OCI-LY7 (cell line): ENCODE data around the gene ARMC7. TPM values are rescaled to one million over a fixed set of nuclear protein-coding genes. Genes with fewer than 3 reads are reported as not detected.

Source experiments
- BruUV-seq: library from RNA; stranded (reverse); fragments of 400-500 nt; replicated peaks from 2 replicates; lab custom pipeline; 2021; lab: Mats Ljungman, UMichigan
- CTCF ChIA-PET: fragments of 300-600 bp; sonication (Branson Sonifier 250); formaldehyde crosslinking; loops from one replicate; lab custom pipeline; 2022; ENCODE audit warnings: antibody characterized with exemption; ENCODE audit not compliant: unreplicated experiment; lab: Charles Lee
- POLR2A ChIA-PET: fragments of 300-600 bp; sonication (Branson Sonifier 250); formaldehyde crosslinking; loops from one replicate; lab custom pipeline; 2022; ENCODE audit warnings: antibody characterized with exemption; lab: Charles Lee
- DNase-seq: peaks from one replicate; pipeline ENCODE4 v3.0.0-alpha.2; 2015; ENCODE audit warnings: low spot score
- H2AFZ ChIP-seq: fragments of 200-600 bp; sonication (generic), shearing (Covaris generic); 2 replicates; pipeline ENCODE4 v1.6.1; 2014; ENCODE audit warnings: mild to moderate bottlenecking, antibody characterized with exemption, low read length, moderate library complexity
- H3K27ac ChIP-seq: fragments of 200-600 bp; sonication (generic); 2 replicates; pipeline ENCODE4 v1.5.1; 2014; ENCODE audit warnings: mixed run types, low read depth, mild to moderate bottlenecking, moderate library complexity, low read length, inconsistent platforms; ENCODE audit not compliant: poor library complexity, severe bottlenecking
- H3K36me3 ChIP-seq: fragments of 200-600 bp; sonication (generic); 2 replicates; pipeline ENCODE4 v1.6.1; 2014; ENCODE audit warnings: mild to moderate bottlenecking, antibody characterized with exemption, low read length, moderate library complexity, mixed read lengths; ENCODE audit not compliant: insufficient read depth
- H3K4me1 ChIP-seq: fragments of 200-600 bp; sonication (generic); 2 replicates; pipeline ENCODE4 v1.5.1; 2014; ENCODE audit warnings: mild to moderate bottlenecking, low read length; ENCODE audit not compliant: insufficient read depth, poor library complexity, severe bottlenecking
- H3K4me2 ChIP-seq: fragments of 200-600 bp; sonication (generic); 2 replicates; pipeline ENCODE4 v1.6.1; 2014; ENCODE audit warnings: mild to moderate bottlenecking, low read length
- H3K4me3 ChIP-seq: fragments of 200-600 bp; sonication (generic); 2 replicates; pipeline ENCODE4 v1.5.1; 2014; ENCODE audit warnings: mild to moderate bottlenecking, low read depth, low read length; ENCODE audit not compliant: poor library complexity, severe bottlenecking
- H3K79me2 ChIP-seq: fragments of 200-600 bp; sonication (generic); 2 replicates; pipeline ENCODE4 v1.6.1; 2016; ENCODE audit warnings: low read depth, mild to moderate bottlenecking, low read length, moderate library complexity, mixed read lengths; ENCODE audit not compliant: insufficient read depth
- H3K9me2 ChIP-seq: fragments of 200-600 bp; sonication (generic); 2 replicates; pipeline ENCODE4 v1.6.1; 2016; ENCODE audit warnings: mild to moderate bottlenecking, low read length, mixed read lengths; ENCODE audit not compliant: insufficient read depth
- H3K9me3 ChIP-seq: fragments of 200-600 bp; sonication (generic); 2 replicates; pipeline ENCODE4 v1.6.1; 2014; ENCODE audit warnings: mild to moderate bottlenecking, mixed run types, low read length, mixed read lengths
- H4K20me1 ChIP-seq: fragments of 200-600 bp; sonication (generic); 2 replicates; pipeline ENCODE4 v1.6.1; 2014; ENCODE audit warnings: mild to moderate bottlenecking, antibody characterized with exemption, low read length, moderate library complexity, mixed read lengths; ENCODE audit not compliant: insufficient read depth
- CTCF ChIP-seq: fragments of 200-600 bp; sonication (generic); conservative IDR thresholded peaks from 2 replicates; pipeline ENCODE4 v1.5.1; 2014; ENCODE audit warnings: mild to moderate bottlenecking, antibody characterized with exemption, low read length, moderate library complexity, mixed read lengths
- EZH2phosphoT487 ChIP-seq: fragments of 200-600 bp; sonication (generic); IDR thresholded peaks from 2 replicates; pipeline ENCODE4 v1.6.1; 2018; ENCODE audit warnings: low read depth, borderline replicate concordance, mild to moderate bottlenecking, mixed run types, antibody characterized with exemption, low read length, moderate library complexity, mixed read lengths
- intact Hi-C: fragments of 100-400 bp; cut with micrococcal nuclease; formaldehyde crosslinking; loops from one replicate; pipeline ENCODE4 v1.10.0; 2022; ENCODE audit not compliant: unreplicated experiment
- total RNA-seq, 2 experiments: library from RNA; depleted of rRNA in 1 of 2; stranded (reverse); fragments of >200 nt in 1 of 2; shearing (Covaris generic) in 1 of 2; gene quantifications; 2 replicates each; pipeline ENCODE4 v1.2.3, GENCODE V29; 2014 to 2022

Gene ARMC7
- total RNA-seq, 2 experiments from 2014 or later: 7.1 to 19.9 TPM

- ChIA-PET CTCF (no interaction called here), POLR2A (no interaction called here)
- Histone ChIP-seq H4K20me1 (no peaks in the 10 kb centered on the region), H3K27ac (no peak overlapping the region), H3K4me2 (no peak overlapping the region), H3K79me2 (no peaks in the 10 kb centered on the region), H3K36me3 (no peaks in the 10 kb centered on the region), H3K9me3 (no peaks in the 10 kb centered on the region), H2AFZ (no peak overlapping the region), H3K4me3 (no peak overlapping the region), H3K4me1 (no peaks in the 10 kb centered on the region), H3K9me2 (no peaks in the 10 kb centered on the region)
- TF ChIP-seq EZH2phosphoT487: no peak
- no peak for TF ChIP-seq CTCF
- DNase-seq: no peak
- no TSS peak for BruUV-seq
- intact Hi-C loops: no loop called here
Observed at GRCh38 chr17:75079023-75079373, 30.8 kb upstream of the ARMC7 start.

- Histone ChIP-seq H2AFZ (no peak overlapping the region), H3K9me2 (no peaks in the 10 kb centered on the region), H3K4me3 (no peak overlapping the region), H3K9me3 (no peaks in the 10 kb centered on the region), H3K27ac (no peak overlapping the region), H3K4me2 (no peak overlapping the region), H4K20me1 (no peaks in the 10 kb centered on the region), H3K36me3 (no peaks in the 10 kb centered on the region), H3K79me2 (no peaks in the 10 kb centered on the region), H3K4me1 (no peaks in the 10 kb centered on the region)
- no TSS peak for BruUV-seq
- intact Hi-C loops: no loop called here
- TF ChIP-seq EZH2phosphoT487 (no peak), CTCF (no peak)
- ChIA-PET POLR2A (interaction anchor here (0.6 to 1.6 kb wide), 3 partner anchors 12 to 69 kb away, joined by 3 read pairs; no protein-coding TSS in a partner anchor), CTCF (no interaction called here)
- DNase-seq: no peak
Observed at GRCh38 chr17:75081611-75082540, 27.9 kb upstream of the ARMC7 start.

GRCh38 chr17:75082683-75083082 lies 27.1 kb upstream of the ARMC7 start:
- POLR2A ChIA-PET: no interaction called here
- CTCF ChIA-PET: no interaction called here
- Histone ChIP-seq H3K9me2 (no peaks in the 10 kb centered on the region), H3K27ac (no peak overlapping the region), H3K79me2 (no peaks in the 10 kb centered on the region), H3K4me2 (no peak overlapping the region), H3K9me3 (no peaks in the 10 kb centered on the region), H3K4me1 (peaks cover 5% of the 10 kb centered on the region), H3K4me3 (no peak overlapping the region), H3K36me3 (no peaks in the 10 kb centered on the region), H4K20me1 (no peaks in the 10 kb centered on the region), H2AFZ (no peak overlapping the region)
- no peak for TF ChIP-seq CTCF
- TF ChIP-seq EZH2phosphoT487: no peak
- intact Hi-C loops: no loop called here
- BruUV-seq: no TSS peak
- DNase-seq: no peak
